Measurements from ENCODE around the gene SEC22C.
A peak's percentile ranks its signal among the peaks of the same experiment; 100 is the strongest.
"Not testable (repeated sequence)": the region's sequence is repeated elsewhere in the genome, so short reads cannot be mapped to it uniquely, and the experiment has no call there.

SEC22C gene

DNA sequence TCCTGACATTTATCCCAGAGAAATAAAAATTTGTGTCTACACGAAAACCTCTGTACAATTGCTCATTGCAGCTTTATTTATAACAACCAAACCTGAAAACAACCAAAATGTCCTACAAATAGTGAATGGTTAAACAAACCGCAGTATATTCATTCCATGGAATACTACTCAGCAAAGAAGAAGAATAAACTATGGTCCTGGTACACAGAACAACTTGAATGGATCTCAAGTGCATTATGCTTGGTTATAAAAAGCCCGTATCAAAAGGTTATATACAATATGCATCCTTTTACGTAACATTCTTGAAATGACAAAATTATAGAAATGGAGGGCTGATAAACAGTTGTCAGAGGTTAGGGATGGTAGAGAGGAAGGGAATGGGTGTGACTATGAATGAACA, 3.7 kb downstream of the SEC22C start:
- Histone ChIP-seq H3K4me3 (ENCODE audit: low read length) (no peak overlapping the region), H3K36me3 (ENCODE audit: control insufficient read depth, insufficient read depth, low read length, severe bottlenecking) (no peaks in the 10 kb centered on the region), H3K9ac (ENCODE audit: low read length) (no peak overlapping the region), H3K27me3 (replicated peaks; ENCODE audit: control insufficient read depth, insufficient read depth, low read length) (no peaks in the 10 kb centered on the region), H3K9me3 (ENCODE audit: control insufficient read depth, low read length) (peaks cover 15% of the 10 kb centered on the region), H3K4me1 (ENCODE audit: control insufficient read depth, insufficient read depth, low read length) (peaks cover 18% of the 10 kb centered on the region)
- no peak for DNase-seq (ENCODE audit: low read depth)

DNA sequence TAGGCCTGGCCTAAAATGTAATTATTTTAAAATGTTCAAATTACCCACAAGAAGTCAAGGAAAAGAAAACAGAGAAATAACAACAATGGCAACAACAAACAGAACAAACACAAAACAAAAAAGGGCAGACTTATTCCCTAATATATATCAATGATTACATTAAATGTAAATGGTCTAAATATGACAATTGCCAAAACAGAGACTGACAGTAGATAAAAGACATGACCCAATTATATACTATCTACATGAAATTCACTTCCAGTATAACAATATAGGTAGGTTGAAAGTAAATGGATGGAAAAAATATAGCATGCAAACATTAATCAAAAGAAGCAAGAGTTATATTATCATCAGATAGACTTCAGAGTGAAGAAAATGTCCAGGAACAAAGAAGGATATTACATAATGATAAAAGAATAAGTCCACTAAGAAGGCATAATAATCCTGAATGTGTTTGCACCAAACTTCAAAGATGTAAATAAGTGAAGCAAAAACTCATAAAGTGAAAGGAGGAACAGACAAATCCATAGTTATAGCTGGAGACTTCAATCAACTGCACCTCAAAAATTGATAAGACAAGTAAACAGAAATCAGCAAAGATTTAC, 6.5 kb downstream of the SEC22C start:
- Histone ChIP-seq H3K9ac (ENCODE audit: low read length) (no peak overlapping the region), H3K4me3 (ENCODE audit: low read length) (no peak overlapping the region), H3K9me3 (ENCODE audit: control insufficient read depth, low read length) (peaks cover 15% of the 10 kb centered on the region), H3K36me3 (ENCODE audit: control insufficient read depth, insufficient read depth, low read length, severe bottlenecking) (peaks cover 6% of the 10 kb centered on the region), H3K4me1 (ENCODE audit: control insufficient read depth, insufficient read depth, low read length) (peaks cover 4% of the 10 kb centered on the region), H3K27me3 (replicated peaks; ENCODE audit: control insufficient read depth, insufficient read depth, low read length) (no peaks in the 10 kb centered on the region)
- no peak for DNase-seq (ENCODE audit: low read depth)

DNA sequence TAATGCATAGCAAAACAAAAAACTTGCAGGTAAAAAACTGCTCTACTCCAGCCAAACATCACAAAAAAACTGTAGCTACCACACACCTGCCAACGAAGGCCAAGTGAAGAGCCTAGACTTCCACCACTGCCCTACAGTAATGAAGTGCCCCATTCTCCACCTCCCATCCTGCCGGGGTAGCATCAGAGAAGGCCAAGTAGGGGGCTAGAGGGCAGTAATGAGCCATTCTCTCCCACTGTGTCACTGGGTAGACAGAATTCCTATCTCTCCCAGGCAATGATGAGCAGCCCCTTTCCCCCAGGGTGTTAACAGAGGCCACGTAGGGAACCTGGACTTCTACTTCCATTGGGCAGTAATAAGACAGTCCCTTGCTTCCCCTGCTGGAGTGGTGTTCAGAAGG, 9.5 kb downstream of the SEC22C start:
- H3K9me3 ChIP-seq (ENCODE audit: control insufficient read depth, low read length) = peaks cover 15% of the 10 kb centered on the region

DNA sequence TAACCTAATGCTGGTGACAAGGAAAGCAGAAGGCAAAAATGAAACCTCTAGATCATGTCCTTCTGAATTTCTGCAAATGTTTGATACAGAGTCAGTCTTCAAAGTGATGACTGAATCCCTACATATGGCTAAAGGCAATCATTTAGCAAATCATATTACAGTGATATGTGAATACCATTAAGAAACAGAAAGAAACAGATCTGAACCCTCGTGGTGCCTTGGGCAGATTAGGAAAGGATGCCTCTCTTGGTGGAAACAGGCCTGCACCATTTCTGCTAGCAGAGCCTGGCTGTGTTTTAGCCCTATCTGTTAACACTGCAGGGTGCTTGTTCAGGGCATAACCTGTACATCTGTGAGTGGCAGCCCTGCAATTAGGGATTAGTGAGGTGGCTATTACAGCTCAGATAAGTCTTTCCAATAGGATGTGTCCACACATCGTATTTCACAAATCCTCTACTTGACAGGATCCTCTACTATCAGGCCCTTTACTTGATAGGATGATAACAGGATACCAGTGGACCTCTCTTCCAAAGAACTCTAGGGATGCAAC, 12.1 kb downstream of the SEC22C start:
- Histone ChIP-seq H3K4me1 (ENCODE audit: control insufficient read depth, insufficient read depth, low read length) (no peaks in the 10 kb centered on the region), H3K9me3 (ENCODE audit: control insufficient read depth, low read length) (peaks cover 4% of the 10 kb centered on the region), H3K9ac (ENCODE audit: low read length) (no peak overlapping the region), H3K4me3 (ENCODE audit: low read length) (no peak overlapping the region), H3K27me3 (replicated peaks; ENCODE audit: control insufficient read depth, insufficient read depth, low read length) (no peaks in the 10 kb centered on the region), H3K36me3 (ENCODE audit: control insufficient read depth, insufficient read depth, low read length, severe bottlenecking) (peaks cover 52% of the 10 kb centered on the region)
- DNase-seq (ENCODE audit: low read depth) = no peak

More for the DNA sequence above, 9.5 kb downstream of the SEC22C start:
- Histone ChIP-seq H3K4me1 (ENCODE audit: control insufficient read depth, insufficient read depth, low read length) (no peaks in the 10 kb centered on the region), H3K27me3 (replicated peaks; ENCODE audit: control insufficient read depth, insufficient read depth, low read length) (no peaks in the 10 kb centered on the region), H3K4me3 (ENCODE audit: low read length) (no peak overlapping the region), H3K9ac (ENCODE audit: low read length) (no peak overlapping the region), H3K36me3 (ENCODE audit: control insufficient read depth, insufficient read depth, low read length, severe bottlenecking) (peaks cover 28% of the 10 kb centered on the region)
- peak; percentile 17 for DNase-seq (ENCODE audit: low read depth)

DNA sequence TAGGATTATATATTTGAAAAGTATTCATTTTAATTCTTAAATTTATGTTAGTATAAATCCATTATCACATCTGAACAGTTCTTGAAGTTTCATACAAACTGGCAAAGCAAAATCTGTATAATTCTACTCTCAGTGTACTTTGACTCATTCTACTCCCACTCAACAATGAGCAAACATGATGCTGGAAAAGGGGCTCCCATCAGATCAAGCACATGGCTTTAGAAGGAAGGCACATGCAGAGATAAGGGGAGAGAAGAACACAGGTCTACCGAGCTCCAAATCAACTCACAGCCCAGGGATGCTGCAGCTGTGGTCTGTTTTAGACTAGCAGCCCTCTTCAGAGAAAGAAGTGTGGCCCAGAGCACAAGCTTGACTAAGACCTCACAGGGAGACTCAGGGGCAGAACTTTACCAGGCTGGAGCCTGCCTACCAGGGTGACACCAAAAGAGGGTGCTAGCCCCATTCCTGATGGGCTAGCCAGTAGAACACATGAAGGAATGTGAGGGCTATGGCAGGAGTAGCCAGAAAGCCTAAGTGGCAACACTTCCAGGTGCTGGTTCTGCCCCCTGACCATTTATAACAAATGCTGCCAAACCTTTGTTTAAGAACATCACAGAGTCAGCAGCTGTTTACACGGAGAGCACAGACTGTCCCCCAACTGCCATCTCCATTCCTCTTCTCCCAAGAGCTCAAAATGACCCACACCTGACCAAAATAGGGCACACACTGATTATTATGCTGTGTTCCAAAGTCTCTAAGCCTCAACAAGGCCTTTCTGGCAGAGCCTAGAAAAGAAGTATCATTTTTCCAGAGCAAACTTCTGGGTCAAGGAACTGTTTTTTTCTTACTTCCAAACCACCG, 19.5 kb downstream of the SEC22C start:
- Histone ChIP-seq H3K36me3 (ENCODE audit: control insufficient read depth, insufficient read depth, low read length, severe bottlenecking) (peaks cover 80% of the 10 kb centered on the region), H3K9ac (ENCODE audit: low read length) (no peak overlapping the region), H3K4me1 (ENCODE audit: control insufficient read depth, insufficient read depth, low read length) (peaks cover 9% of the 10 kb centered on the region), H3K9me3 (ENCODE audit: control insufficient read depth, low read length) (no peaks in the 10 kb centered on the region), H3K27me3 (replicated peaks; ENCODE audit: control insufficient read depth, insufficient read depth, low read length) (no peaks in the 10 kb centered on the region), H3K4me3 (ENCODE audit: low read length) (no peak overlapping the region)
- DNase-seq (ENCODE audit: low read depth) = no peak

DNA sequence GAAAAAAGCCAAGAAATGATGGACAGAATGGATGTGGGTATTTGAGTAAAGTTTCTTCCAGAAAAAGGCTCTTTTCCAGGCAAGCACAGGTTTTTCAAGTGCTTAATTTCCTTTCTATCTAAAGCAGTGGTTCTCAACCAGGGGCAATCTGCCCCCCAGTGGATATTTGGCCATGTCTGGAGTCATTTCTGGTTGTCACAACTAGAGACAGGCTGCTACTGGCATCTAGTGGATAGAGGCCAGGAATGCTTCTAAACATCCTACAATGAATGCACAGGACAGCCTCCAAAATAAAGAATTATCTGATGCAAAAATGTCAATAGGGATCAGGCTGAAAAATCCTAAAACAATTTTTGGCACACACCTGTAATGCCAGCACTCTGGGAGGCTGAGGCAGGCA, 23.9 kb downstream of the SEC22C start:
- peaks cover 82% of the 10 kb centered on the region for H3K36me3 ChIP-seq (ENCODE audit: control insufficient read depth, insufficient read depth, low read length, severe bottlenecking)
- DNase-seq (ENCODE audit: low read depth) = no peak
- peaks cover 5% of the 10 kb centered on the region for H3K4me1 ChIP-seq (ENCODE audit: control insufficient read depth, insufficient read depth, low read length)

DNA sequence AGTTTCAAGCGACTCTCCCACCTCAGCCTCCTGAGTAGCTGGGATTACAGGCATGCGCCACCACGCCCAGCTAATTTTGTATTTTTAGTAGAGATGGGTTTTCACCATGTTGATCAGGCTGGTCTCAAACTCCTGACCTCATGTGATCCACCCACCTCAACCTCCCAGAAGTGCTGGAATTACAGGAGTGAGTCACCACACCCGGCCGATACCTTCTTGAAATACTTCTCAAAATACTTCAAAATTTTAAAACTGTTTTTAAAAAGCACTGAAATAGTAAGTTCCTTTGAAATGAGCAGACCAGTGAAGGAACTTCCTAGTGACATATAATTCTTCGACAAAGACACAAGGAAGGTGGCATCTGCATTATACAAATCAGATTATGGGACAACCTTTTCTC, 24.9 kb downstream of the SEC22C start:
- peaks cover 81% of the 10 kb centered on the region for H3K36me3 ChIP-seq (ENCODE audit: control insufficient read depth, insufficient read depth, low read length, severe bottlenecking)
- DNase-seq (ENCODE audit: low read depth); H3K27me3 ChIP-seq (replicated peaks; ENCODE audit: control insufficient read depth, insufficient read depth, low read length); H3K4me1 ChIP-seq (ENCODE audit: control insufficient read depth, insufficient read depth, low read length); H3K9me3 ChIP-seq (ENCODE audit: control insufficient read depth, low read length); H3K4me3 ChIP-seq (ENCODE audit: low read length); H3K9ac ChIP-seq (ENCODE audit: low read length): not testable (repeated sequence)

More for the DNA sequence above, 23.9 kb downstream of the SEC22C start:
- no peak overlapping the region for H3K4me3 ChIP-seq (ENCODE audit: low read length)
- H3K9me3 ChIP-seq (ENCODE audit: control insufficient read depth, low read length) = no peaks in the 10 kb centered on the region
- H3K9ac ChIP-seq (ENCODE audit: low read length) = no peak overlapping the region
- H3K27me3 ChIP-seq (replicated peaks; ENCODE audit: control insufficient read depth, insufficient read depth, low read length) = no peaks in the 10 kb centered on the region

DNA sequence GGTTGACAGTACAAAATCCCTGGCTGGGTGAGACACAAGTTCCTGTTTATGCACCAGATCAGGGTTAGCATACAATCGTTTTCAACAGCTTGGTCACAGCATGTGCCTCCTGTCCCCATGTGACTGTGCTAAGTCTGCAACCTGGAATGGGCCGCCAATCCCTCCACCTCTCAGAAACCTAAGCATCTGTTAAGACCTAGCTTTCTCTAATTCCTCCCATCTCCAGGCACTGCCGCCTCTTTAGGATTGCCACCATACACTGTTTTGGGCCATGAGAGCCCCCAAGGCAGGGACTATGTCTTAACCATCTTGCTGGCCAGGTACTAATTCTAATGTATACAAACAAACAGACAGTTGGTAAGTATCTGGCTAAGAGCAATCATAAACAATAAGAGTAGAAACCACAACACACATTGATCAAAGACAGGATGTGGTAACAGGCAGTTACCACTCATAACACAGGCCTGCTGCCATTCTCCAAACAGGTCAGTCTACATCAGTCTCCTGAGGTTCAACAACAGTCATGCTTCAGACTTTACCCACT, 25.6 kb downstream of the SEC22C start:
- Histone ChIP-seq H3K9ac (ENCODE audit: low read length) (no peak overlapping the region), H3K4me3 (ENCODE audit: low read length) (no peak overlapping the region), H3K9me3 (ENCODE audit: control insufficient read depth, low read length) (no peaks in the 10 kb centered on the region), H3K4me1 (ENCODE audit: control insufficient read depth, insufficient read depth, low read length) (no peaks in the 10 kb centered on the region), H3K27me3 (replicated peaks; ENCODE audit: control insufficient read depth, insufficient read depth, low read length) (no peaks in the 10 kb centered on the region), H3K36me3 (ENCODE audit: control insufficient read depth, insufficient read depth, low read length, severe bottlenecking) (peaks cover 81% of the 10 kb centered on the region)
- no peak for DNase-seq (ENCODE audit: low read depth)

DNA sequence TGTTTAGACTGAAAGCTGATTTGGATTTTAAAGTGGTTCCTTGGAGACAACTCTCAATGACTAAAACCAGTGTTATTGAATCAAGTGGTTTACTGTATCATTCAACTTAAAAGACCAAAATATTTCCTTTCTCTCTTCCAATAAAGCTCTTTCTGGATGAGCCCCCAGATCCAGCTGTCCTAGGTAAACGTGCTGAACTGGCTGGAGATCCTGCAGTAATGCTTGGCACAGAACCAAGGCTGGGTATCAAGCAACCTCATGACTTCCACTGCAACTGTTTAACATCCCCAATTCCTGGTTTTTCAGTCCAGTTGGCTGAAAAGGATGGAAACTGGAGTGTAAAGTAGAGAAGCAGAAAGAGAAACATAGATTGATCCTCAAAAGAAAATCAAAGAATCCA, 28.9 kb downstream of the SEC22C start:
- peaks cover 79% of the 10 kb centered on the region for H3K36me3 ChIP-seq (ENCODE audit: control insufficient read depth, insufficient read depth, low read length, severe bottlenecking)
- H3K4me3 ChIP-seq (ENCODE audit: low read length) = no peak overlapping the region
- no peak overlapping the region for H3K9ac ChIP-seq (ENCODE audit: low read length)
- no peaks in the 10 kb centered on the region for H3K27me3 ChIP-seq (replicated peaks; ENCODE audit: control insufficient read depth, insufficient read depth, low read length)
- no peaks in the 10 kb centered on the region for H3K4me1 ChIP-seq (ENCODE audit: control insufficient read depth, insufficient read depth, low read length)
- no peak for DNase-seq (ENCODE audit: low read depth)
- H3K9me3 ChIP-seq (ENCODE audit: control insufficient read depth, low read length) = no peaks in the 10 kb centered on the region

DNA sequence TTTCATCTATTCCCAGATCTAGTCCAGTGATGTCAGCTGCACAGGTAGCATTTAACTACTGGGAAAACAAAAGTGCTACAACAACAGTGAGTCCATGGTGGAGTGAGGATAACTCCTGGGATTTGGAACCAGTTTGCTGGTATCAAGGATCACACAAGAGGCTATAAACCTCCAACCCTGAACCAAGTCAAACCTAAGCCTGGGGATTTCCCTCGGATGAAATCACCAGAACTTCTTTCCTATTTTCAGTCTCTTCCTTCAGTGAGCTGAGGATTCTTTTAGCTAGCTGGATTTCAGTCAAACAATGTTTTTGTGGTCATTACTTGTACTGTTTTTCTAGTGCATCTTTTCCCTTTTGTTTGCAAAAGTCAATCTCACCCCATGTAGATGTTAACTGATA, 31.5 kb downstream of the SEC22C start:
- H3K27me3 ChIP-seq (replicated peaks; ENCODE audit: control insufficient read depth, insufficient read depth, low read length) = no peaks in the 10 kb centered on the region
- H3K4me3 ChIP-seq (ENCODE audit: low read length) = no peak overlapping the region
- H3K4me1 ChIP-seq (ENCODE audit: control insufficient read depth, insufficient read depth, low read length) = no peaks in the 10 kb centered on the region
- no peak overlapping the region for H3K9ac ChIP-seq (ENCODE audit: low read length)
- no peak for DNase-seq (ENCODE audit: low read depth)
- peaks cover 60% of the 10 kb centered on the region for H3K36me3 ChIP-seq (ENCODE audit: control insufficient read depth, insufficient read depth, low read length, severe bottlenecking)
- no peaks in the 10 kb centered on the region for H3K9me3 ChIP-seq (ENCODE audit: control insufficient read depth, low read length)

DNA sequence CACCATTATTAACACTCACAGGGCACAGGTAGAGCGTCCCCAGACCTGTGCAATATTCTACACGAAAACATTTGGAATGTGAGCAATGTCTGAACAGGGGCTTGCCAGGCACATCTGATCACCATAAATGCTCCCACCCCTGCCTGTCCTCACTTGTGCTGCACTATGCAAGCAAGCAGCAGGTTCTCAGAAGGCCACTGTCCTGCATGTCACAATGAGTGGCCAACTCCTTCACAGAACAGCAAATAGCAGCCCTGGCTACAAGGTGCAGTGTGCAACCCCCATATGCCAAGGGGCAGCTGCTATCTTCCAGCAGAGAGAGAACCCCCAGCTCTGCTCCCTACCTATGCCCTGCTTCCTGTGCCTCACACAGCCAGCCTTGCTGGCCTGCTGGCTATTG, 32.6 kb downstream of the SEC22C start:
- peaks cover under 1% of the 10 kb centered on the region for H3K27me3 ChIP-seq (replicated peaks; ENCODE audit: control insufficient read depth, insufficient read depth, low read length)
- H3K9me3 ChIP-seq (ENCODE audit: control insufficient read depth, low read length) = no peaks in the 10 kb centered on the region
- no peak for DNase-seq (ENCODE audit: low read depth)
- H3K4me1 ChIP-seq (ENCODE audit: control insufficient read depth, insufficient read depth, low read length) = no peaks in the 10 kb centered on the region
- H3K4me3 ChIP-seq (ENCODE audit: low read length) = no peak overlapping the region
- H3K9ac ChIP-seq (ENCODE audit: low read length) = no peak overlapping the region
- peaks cover 52% of the 10 kb centered on the region for H3K36me3 ChIP-seq (ENCODE audit: control insufficient read depth, insufficient read depth, low read length, severe bottlenecking)

All from adipocyte (in vitro differentiated cells).